ENCODE data around the gene PRIMPOL. TPM values are rescaled to one million over a fixed set of nuclear protein-coding genes. Genes with fewer than 3 reads are reported as not detected.
"Not testable (repeated sequence)": the region's sequence is repeated elsewhere in the genome, so short reads cannot be mapped to it uniquely, and the experiment has no call there.

PRIMPOL gene
- total RNA-seq, 2 donors from 2014 or later: 17.0 to 23.6 TPM

DNA sequence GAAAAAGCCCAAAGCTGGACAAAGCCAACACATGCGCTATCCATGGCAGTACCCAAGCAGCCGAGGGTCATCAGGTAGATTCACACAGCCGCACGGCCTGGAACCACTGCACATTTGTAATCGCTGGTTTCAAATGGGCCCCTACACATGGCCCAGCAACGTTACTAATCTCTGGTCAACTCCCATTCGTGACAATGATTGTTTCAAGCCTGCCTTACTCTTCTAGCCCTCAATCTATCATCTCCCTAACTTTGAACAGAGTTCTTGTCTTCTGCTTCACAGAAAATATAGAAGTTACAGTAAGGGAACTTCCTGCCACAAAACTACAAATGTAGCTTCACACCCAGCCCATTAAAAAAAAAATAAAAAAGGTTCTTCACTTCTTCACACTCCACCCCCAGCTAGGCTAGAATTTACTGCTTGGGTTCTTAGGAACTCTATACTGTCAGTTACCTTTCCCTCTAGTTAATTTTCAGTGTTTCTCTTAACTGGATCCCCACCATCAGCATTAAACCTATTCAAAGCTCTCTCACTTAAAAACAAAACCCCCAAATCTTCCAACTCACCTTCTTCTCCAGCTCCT is 24.5 kb upstream of the PRIMPOL start:
- no peak overlapping the region for H3K4me3 Mint-ChIP-seq
- no peaks in the 10 kb centered on the region for H3K9me3 Mint-ChIP-seq
- ATAC-seq (replicated peaks): peak; percentile 38
- peak overlapping the region; percentile 65 for H3K27ac Mint-ChIP-seq
- peaks cover 61% of the 10 kb centered on the region for H3K36me3 Mint-ChIP-seq (ENCODE audit: low read depth)
- H3K27me3 Mint-ChIP-seq: no peaks in the 10 kb centered on the region
- peaks cover 26% of the 10 kb centered on the region for H3K4me1 Mint-ChIP-seq

DNA sequence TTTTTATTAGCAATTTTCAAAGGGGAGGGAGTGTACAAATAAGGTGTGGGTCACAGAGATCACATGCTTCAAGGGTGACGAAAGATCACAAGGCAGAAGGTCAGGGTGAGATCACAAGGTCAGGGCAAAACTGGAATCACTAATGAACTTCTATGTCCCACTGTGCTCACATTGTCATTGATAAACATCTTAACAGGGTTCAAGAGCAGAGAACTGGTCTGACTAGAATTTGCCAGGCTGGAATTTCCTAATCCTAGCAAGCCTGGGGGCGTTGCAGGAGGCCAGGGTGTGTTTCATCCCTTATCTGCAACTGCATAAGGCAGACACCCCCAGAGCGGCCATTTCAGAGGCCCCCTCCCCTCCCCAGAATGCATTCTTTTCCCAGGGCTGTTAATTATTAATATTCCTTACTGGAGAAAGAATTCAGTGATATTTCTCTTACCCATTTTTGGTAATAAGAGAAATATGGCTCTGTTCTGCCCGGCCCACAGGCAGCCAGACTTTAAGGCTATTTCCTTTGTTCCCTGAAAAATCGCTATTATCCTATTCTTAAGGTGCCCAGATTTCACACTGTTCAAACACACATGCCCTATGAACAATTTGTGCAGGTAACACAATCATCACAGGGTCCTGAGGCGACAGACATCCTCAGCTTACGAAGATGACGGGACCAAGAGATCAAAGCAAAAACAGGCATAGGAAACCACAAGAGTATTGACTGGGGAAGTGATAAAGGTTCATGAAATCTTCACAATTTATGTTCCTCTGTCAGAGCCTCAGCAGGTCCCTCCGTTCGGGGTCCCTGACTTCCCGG is 23.5 kb upstream of the PRIMPOL start:
- H3K27ac Mint-ChIP-seq: peak overlapping the region; percentile 65
- H3K36me3 Mint-ChIP-seq (ENCODE audit: low read depth): peaks cover 70% of the 10 kb centered on the region
- not testable (repeated sequence) for ATAC-seq (replicated peaks); H3K27me3 Mint-ChIP-seq; H3K9me3 Mint-ChIP-seq; H3K4me3 Mint-ChIP-seq
- peaks cover 22% of the 10 kb centered on the region for H3K4me1 Mint-ChIP-seq

DNA sequence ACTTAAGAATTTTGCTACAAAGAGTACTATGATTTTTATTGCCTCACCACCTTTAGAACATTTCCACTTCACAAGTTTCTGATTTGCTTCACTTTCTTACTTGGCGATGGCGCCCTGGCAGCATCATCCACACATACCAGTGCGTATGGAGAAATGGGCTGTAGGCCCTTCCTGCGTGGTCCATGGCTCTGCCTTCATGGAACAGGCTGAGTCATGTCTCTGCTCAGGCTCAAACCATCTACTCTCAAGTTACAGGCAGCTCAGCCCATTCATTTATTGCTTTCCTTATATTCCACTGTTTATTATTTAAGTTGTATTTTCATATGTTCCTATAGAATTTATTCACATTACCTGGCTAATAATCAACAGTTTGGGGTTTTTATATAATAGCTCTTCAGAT is 21.4 kb upstream of the PRIMPOL start:
- Mint-ChIP-seq H3K9me3 (no peaks in the 10 kb centered on the region), H3K27me3 (no peaks in the 10 kb centered on the region), H3K36me3 (ENCODE audit: low read depth) (peaks cover 91% of the 10 kb centered on the region), H3K4me3 (no peak overlapping the region), H3K4me1 (peaks cover 22% of the 10 kb centered on the region), H3K27ac (peak overlapping the region; percentile 37)
- ATAC-seq (replicated peaks): no peak

DNA sequence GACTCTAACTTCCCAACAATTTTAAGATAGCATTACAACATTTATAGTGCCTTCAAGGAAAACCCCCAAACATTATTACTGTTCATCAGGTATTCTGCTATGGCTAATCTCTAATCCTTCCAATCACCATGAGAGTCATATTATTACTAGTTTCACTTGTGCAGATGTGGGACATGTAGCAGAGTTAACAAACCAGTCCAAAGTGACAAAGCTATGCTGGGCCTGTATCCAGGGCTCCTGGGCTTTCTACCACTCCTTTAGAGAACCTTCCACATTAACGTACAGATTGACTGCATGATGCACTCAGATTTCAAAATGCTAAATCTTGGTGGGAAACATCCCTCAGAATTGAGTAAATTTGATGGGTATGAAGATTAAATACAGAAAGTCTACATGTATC is 16.7 kb upstream of the PRIMPOL start:
- H3K4me1 Mint-ChIP-seq: no peaks in the 10 kb centered on the region
- no peak overlapping the region for H3K27ac Mint-ChIP-seq
- H3K9me3 Mint-ChIP-seq: no peaks in the 10 kb centered on the region
- peaks cover 100% of the 10 kb centered on the region for H3K36me3 Mint-ChIP-seq (ENCODE audit: low read depth)
- H3K4me3 Mint-ChIP-seq: no peak overlapping the region
- no peaks in the 10 kb centered on the region for H3K27me3 Mint-ChIP-seq
- no peak for ATAC-seq (replicated peaks)

DNA sequence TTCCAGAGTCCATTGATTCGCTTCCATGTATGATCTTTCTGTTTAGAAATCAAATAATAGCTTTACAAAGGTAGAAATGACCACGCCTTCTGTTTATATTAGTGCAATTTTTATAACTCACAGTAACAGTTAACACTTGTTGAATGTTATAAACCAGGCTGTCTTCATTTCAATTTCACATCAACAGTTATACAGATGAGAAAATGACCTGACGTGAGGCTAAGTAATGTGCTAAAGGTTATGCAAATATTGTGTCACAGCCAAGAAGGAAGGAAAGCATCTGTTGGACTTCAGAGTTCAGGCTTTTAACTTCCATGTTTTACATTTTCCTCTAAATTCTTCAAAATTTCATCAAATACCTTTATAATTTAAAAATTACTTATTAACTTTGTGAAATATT is 14.2 kb upstream of the PRIMPOL start:
- no peaks in the 10 kb centered on the region for H3K9me3 Mint-ChIP-seq
- H3K36me3 Mint-ChIP-seq (ENCODE audit: low read depth): peaks cover 100% of the 10 kb centered on the region
- no peak overlapping the region for H3K4me3 Mint-ChIP-seq
- ATAC-seq (replicated peaks): no peak
- H3K27ac Mint-ChIP-seq: no peak overlapping the region
- H3K4me1 Mint-ChIP-seq: peaks cover 12% of the 10 kb centered on the region
- no peaks in the 10 kb centered on the region for H3K27me3 Mint-ChIP-seq

DNA sequence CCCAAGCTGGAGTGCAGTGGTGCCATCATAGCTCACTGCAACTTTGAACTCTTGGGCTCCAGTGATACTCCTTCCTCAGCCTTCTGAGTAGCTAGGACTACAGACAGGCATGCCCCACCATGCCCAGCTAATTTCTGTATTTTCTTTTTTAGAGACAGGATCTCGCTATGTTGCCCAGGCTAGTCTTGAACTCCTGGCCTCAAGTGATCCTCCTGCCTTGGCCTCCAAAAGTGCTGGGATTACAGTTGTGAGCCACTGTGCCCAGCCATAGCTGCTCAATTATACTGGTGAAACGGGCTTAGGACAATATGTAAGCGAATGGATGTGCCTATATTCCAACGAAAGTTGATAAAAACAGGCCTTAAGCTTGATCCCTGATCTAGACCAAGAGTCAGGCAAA is 13.4 kb upstream of the PRIMPOL start:
- Mint-ChIP-seq H3K4me1 (peaks cover 13% of the 10 kb centered on the region), H3K36me3 (ENCODE audit: low read depth) (peaks cover 100% of the 10 kb centered on the region)
- no peak for ATAC-seq (replicated peaks)

DNA sequence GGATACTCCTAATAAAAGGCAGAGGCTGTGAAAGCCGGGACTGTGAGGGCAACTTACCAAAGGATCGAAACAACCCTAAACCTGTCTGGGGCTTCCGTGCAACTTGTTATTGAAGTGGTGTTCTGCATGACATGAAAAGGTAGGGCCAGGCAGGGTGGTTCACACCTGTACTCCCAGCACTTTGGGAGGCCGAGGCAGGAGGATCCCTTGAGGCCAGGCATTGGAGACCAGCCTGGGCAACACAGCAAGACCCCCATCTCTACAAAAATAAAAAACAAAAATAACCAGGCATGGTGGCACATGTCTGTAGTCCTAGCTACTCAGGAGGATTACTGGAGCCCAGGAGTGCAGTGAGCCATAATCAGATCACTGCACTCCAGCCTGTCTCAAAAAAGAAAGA is 12.6 kb upstream of the PRIMPOL start:
- Mint-ChIP-seq H3K4me1 (peaks cover 18% of the 10 kb centered on the region), H3K9me3 (no peaks in the 10 kb centered on the region), H3K36me3 (ENCODE audit: low read depth) (peaks cover 100% of the 10 kb centered on the region), H3K27ac (no peak overlapping the region), H3K4me3 (no peak overlapping the region), H3K27me3 (no peaks in the 10 kb centered on the region)
- ATAC-seq (replicated peaks): no peak

More for the DNA sequence above, 13.4 kb upstream of the PRIMPOL start:
- Mint-ChIP-seq H3K27ac (no peak overlapping the region), H3K9me3 (no peaks in the 10 kb centered on the region), H3K4me3 (no peak overlapping the region), H3K27me3 (no peaks in the 10 kb centered on the region)

DNA sequence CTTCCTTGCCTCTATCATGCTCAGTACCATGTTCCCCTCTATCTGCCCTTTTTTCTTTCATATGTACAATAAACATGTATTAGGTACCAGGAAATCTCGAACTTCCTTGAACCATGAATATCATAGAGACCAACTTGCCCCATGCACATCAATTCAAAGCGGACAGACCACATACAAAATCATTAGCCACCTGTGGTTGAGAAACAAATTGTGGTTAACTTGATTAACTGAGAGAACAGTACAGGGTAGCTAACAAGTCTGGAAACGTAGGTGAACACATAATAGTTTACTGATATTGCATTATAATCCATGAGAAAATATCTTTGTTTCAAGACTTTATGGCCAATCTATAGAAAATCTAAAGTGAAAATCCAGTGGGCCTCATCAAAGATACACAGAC is 8.5 kb upstream of the PRIMPOL start:
- Mint-ChIP-seq H3K4me1 (peaks cover 30% of the 10 kb centered on the region), H3K4me3 (no peak overlapping the region), H3K9me3 (no peaks in the 10 kb centered on the region), H3K36me3 (ENCODE audit: low read depth) (peaks cover 97% of the 10 kb centered on the region), H3K27ac (no peak overlapping the region), H3K27me3 (no peaks in the 10 kb centered on the region)
- ATAC-seq (replicated peaks): no peak

DNA sequence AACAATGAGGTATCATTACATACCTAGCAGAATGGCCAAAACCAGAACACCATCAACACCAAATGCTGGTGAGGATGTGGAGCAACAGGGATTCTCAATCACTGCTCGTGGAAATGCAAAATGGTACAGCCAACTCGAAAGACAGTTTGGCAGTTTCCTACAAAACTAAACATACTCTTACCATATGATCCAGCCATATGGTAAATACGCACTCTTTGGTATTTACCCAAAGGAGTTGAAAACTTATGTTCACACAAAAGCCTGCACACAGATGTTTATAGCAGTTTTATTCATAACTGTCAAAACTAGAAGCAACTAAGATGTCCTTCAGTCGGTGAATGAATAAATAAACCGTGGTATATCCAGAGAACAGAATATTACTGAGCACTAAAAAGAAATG is 8.1 kb upstream of the PRIMPOL start:
- no peaks in the 10 kb centered on the region for H3K9me3 Mint-ChIP-seq
- no peak overlapping the region for H3K4me3 Mint-ChIP-seq
- peaks cover 35% of the 10 kb centered on the region for H3K4me1 Mint-ChIP-seq
- peaks cover 97% of the 10 kb centered on the region for H3K36me3 Mint-ChIP-seq (ENCODE audit: low read depth)
- H3K27me3 Mint-ChIP-seq: no peaks in the 10 kb centered on the region
- no peak for ATAC-seq (replicated peaks)
- no peak overlapping the region for H3K27ac Mint-ChIP-seq

DNA sequence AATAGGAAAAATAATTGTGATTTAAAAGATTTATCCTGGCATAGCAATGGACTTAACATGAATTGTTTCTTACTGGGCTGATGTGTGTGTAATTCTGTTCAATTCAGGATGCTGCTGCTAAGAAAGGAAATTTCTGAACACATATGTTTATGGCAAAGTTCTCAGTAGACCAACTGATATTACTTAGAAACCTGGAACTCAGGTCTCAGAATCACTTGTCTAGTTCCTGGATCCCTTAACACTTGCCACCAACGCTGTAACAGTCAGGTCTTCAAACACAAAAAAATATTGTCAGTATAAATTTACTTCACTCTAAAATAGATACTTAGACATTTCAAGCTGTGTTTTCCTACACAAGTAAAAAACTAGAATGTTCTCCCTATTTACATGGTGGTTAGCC is 5.8 kb upstream of the PRIMPOL start:
- H3K4me3 Mint-ChIP-seq: peak overlapping the region; percentile 98
- H3K27me3 Mint-ChIP-seq: no peaks in the 10 kb centered on the region
- peaks cover 50% of the 10 kb centered on the region for H3K4me1 Mint-ChIP-seq
- ATAC-seq (replicated peaks): peak; percentile 15
- peak overlapping the region; percentile 54 for H3K27ac Mint-ChIP-seq
- no peaks in the 10 kb centered on the region for H3K9me3 Mint-ChIP-seq
- H3K36me3 Mint-ChIP-seq (ENCODE audit: low read depth): peaks cover 96% of the 10 kb centered on the region

DNA sequence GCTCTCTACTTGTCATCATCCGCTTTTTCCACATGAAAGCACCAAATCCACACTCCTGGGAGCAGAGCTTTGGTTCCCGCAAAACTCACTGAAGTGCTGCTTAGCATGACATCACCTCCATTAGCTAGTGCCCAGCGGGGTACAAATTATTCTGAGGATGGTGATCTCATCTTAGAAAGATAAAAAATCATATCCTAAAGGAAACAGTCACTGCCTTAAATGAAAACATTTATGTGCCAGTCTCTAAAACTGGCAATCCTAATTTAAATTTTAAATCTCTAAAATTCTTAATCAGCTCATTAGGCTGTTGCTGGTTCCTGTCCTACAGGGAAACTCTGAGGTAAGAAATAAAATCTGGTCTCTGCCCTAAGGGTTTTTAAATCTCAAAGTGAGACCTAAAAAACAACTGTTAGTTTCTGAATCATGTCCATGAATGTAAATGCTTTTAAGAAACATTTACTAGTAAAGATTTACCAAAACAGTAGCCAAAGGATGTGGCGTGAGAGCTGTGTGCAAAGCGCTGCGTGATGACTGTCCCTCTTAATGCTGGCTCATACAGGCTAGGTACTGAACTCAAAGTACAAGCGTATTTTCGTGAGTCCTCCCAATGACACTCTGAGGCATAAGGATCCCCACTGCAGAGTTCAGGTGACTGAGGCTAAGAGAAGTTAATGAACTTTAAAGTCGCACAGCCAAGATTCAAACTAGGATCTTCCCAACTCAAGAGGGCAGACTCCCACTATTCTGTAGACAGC is 4.8 kb upstream of the PRIMPOL start:
- peak overlapping the region; percentile 43 for H3K27ac Mint-ChIP-seq
- ATAC-seq (replicated peaks): no peak
- H3K4me3 Mint-ChIP-seq: peak overlapping the region; percentile 98
- peaks cover 87% of the 10 kb centered on the region for H3K36me3 Mint-ChIP-seq (ENCODE audit: low read depth)
- peaks cover 45% of the 10 kb centered on the region for H3K4me1 Mint-ChIP-seq
- no peaks in the 10 kb centered on the region for H3K27me3 Mint-ChIP-seq
- H3K9me3 Mint-ChIP-seq: no peaks in the 10 kb centered on the region

DNA sequence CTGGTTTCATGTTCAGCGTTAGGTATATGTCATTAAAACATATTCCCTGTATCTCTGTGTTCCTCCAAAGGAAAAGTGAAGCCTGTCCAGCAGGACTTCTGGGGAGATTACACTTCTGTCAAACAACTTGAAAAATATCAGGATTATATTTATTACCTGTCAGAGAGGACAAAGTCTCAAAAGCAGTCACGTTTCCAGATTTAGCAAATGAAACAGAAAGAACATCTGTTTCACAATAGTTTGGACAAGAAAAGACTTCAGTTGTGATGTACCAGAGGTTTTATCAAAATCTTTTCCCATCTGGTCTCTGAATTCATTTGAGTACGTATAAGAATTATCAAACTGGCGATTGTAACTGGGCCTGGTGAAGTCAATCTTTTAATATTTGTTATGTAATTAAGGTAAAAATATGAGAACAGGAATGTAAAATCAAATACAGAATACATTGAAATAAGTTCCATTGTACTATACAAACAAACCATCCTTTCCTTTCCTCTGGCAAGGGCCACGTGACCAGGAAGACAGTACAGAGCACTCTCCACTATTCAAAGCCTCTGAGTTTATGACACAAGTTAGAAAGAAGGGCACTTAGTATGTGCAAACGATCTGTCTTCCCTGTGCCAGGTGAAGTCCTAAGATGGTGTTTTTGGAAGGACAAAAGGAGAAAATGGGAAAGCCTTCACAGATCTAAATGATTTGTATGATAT is 3.5 kb upstream of the PRIMPOL start:
- H3K36me3 Mint-ChIP-seq (ENCODE audit: low read depth): peaks cover 78% of the 10 kb centered on the region

DNA sequence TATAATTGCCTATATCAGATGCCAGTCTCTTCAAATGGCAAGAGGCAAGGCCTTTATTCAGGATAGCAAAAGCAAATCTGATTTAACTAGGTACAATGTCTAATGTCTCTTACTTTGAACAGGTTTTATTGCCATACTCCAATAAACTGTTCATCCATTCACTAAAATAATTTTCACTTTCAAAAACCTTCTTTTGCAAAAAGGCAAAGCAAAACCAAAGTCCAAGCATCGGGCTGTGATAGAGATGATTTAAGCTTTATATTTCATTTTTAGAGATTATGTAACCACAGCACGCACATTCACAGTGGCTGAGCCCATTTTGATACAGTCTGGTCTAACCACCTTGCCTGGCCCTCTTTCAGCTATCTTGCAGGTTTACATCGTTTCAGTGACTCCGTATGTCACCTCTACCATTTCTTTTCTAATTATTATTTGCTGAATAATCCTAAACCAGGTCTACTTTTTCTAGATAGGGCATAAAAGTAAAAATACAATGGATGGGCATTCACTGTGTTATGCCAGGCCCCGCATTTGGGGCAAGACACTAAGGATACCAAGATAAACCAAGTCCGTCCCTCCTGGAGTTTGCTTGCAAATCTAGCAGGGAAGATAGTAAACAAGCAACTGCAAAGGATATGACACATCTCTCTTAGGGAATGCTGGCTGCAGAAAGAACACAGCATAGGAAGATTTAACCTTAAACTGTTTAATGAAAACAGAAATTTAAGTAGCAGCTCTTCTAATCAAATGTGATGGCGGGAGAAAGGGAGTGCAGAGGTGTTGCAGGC is 2.1 kb upstream of the PRIMPOL start:
- Mint-ChIP-seq H3K36me3 (ENCODE audit: low read depth) (peaks cover 64% of the 10 kb centered on the region), H3K27me3 (no peaks in the 10 kb centered on the region), H3K27ac (peak overlapping the region; percentile 96), H3K4me3 (peak overlapping the region; percentile 98), H3K4me1 (peaks cover 43% of the 10 kb centered on the region), H3K9me3 (no peaks in the 10 kb centered on the region)
- ATAC-seq (replicated peaks): no peak

More for the DNA sequence above, 3.5 kb upstream of the PRIMPOL start:
- peaks cover 42% of the 10 kb centered on the region for H3K4me1 Mint-ChIP-seq
- H3K9me3 Mint-ChIP-seq: no peaks in the 10 kb centered on the region
- peak overlapping the region; percentile 98 for H3K4me3 Mint-ChIP-seq
- H3K27me3 Mint-ChIP-seq: no peaks in the 10 kb centered on the region
- peak overlapping the region; percentile 23 for H3K27ac Mint-ChIP-seq
- no peak for ATAC-seq (replicated peaks)

DNA sequence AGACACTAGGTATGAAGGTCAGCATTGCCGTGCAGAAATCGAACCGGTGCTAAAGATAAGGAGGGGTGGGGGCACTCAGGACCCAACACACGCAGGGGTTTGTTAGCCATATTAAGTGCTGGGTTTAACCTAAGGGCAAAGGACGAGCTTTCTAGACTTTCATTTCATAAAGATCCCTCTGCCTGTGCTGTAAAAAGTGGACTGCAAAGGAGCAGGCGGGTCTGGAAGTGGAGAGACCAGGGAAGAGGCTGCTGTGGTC is 1.6 kb upstream of the PRIMPOL start:
- no peak for ATAC-seq (replicated peaks)
- H3K4me3 Mint-ChIP-seq: peak overlapping the region; percentile 98
- peak overlapping the region; percentile 96 for H3K27ac Mint-ChIP-seq
- no peaks in the 10 kb centered on the region for H3K27me3 Mint-ChIP-seq
- no peaks in the 10 kb centered on the region for H3K9me3 Mint-ChIP-seq
- H3K4me1 Mint-ChIP-seq: peaks cover 43% of the 10 kb centered on the region
- H3K36me3 Mint-ChIP-seq (ENCODE audit: low read depth): peaks cover 59% of the 10 kb centered on the region

Measured in activated T-helper 17 cell treated with anti-CD3 and anti-CD28 coated beads, Interleukin-2, amount 50 U/mL, for 72 hours (primary cell).